SU-DHL-6 (cell line): ENCODE measurements around the gene C9orf57.

Experiments used
- H2AFZ ChIP-seq: fragments of 200-600 bp; sonication (generic); 2 replicates; pipeline ENCODE4 v1.6.1; 2014; ENCODE audit warnings: low read depth, mild to moderate bottlenecking, moderate library complexity, mixed read lengths, antibody characterized with exemption, low read length; ENCODE audit not compliant: severe bottlenecking
- H3F3A ChIP-seq: fragments of 200-600 bp; shearing (Covaris generic); 2 replicates; pipeline ENCODE4 v1.6.0; 2016; ENCODE audit warnings: antibody characterized with exemption, mild to moderate bottlenecking; ENCODE audit not compliant: insufficient read depth
- H3K27ac ChIP-seq: fragments of 200-600 bp; sonication (generic); 2 replicates; pipeline ENCODE4 v1.5.1; 2016; ENCODE audit warnings: low read depth, mild to moderate bottlenecking, low read length, moderate library complexity, mixed read lengths
- H3K27me3 ChIP-seq: fragments of 200-600 bp; sonication (generic), shearing (Covaris generic); 2 replicates; pipeline ENCODE4 v1.6.0; 2014; ENCODE audit warnings: mild to moderate bottlenecking, low read length
- H3K36me3 ChIP-seq: fragments of 200-600 bp; sonication (generic); 2 replicates; pipeline ENCODE4 v1.6.1; 2014; ENCODE audit warnings: mild to moderate bottlenecking, low read length, mixed read lengths
- H3K4me2 ChIP-seq: fragments of 300-600, 200-600 bp; shearing (Covaris generic), sonication (generic); 2 replicates; pipeline ENCODE4 v1.6.0; 2014; ENCODE audit warnings: low read length, low read depth, mild to moderate bottlenecking; ENCODE audit not compliant: poor library complexity, severe bottlenecking
- H3K4me3 ChIP-seq: fragments of 200-600 bp; sonication (generic); 2 replicates; pipeline ENCODE4 v1.5.1; 2014; ENCODE audit warnings: antibody characterized with exemption, low read length, mild to moderate bottlenecking, mixed read lengths; ENCODE audit not compliant: insufficient read depth, poor library complexity, severe bottlenecking
- H3K79me2 ChIP-seq: fragments of 200-600 bp; sonication (generic); 2 replicates; pipeline ENCODE4 v1.6.1; 2014; ENCODE audit warnings: mild to moderate bottlenecking, low read length, moderate library complexity; ENCODE audit not compliant: insufficient read depth
- H3K9ac ChIP-seq: fragments of 200-600 bp; sonication (generic); 2 replicates; pipeline ENCODE4 v1.7.0; 2014; ENCODE audit warnings: mild to moderate bottlenecking, low read length
- H3K9me2 ChIP-seq: fragments of 200-600 bp; sonication (generic); replicated peaks from 2 replicates; pipeline ENCODE4 v1.6.1; 2014; ENCODE audit warnings: low read length; ENCODE audit not compliant: insufficient read depth
- H3K9me3 ChIP-seq: fragments of 200-600 bp; sonication (generic); 2 replicates; pipeline ENCODE4 v1.6.1; 2014; ENCODE audit warnings: low read length, mixed read lengths; ENCODE audit not compliant: insufficient read depth
- H4K20me1 ChIP-seq: fragments of 200-600 bp; sonication (generic); 2 replicates; pipeline ENCODE4 v1.6.1; 2014; ENCODE audit warnings: low read depth, mild to moderate bottlenecking, antibody characterized with exemption, low read length, moderate library complexity, mixed read lengths
- EZH2phosphoT487 ChIP-seq: fragments of 200-600 bp; sonication (generic), shearing (Covaris generic); conservative IDR thresholded peaks from 2 replicates; pipeline ENCODE4 v1.6.1; 2018; ENCODE audit warnings: mild to moderate bottlenecking, antibody characterized with exemption, low read length, moderate library complexity, mixed read lengths
- TF ChIP-seq, protein P1 (sequence below): fragments of 200-600 bp; sonication (generic); IDR thresholded peaks from one replicate; pipeline ENCODE4 v1.5.1; 2017; ENCODE audit warnings: antibody characterized with exemption, mild to moderate bottlenecking, low read length, moderate library complexity; ENCODE audit not compliant: insufficient read depth, poor library complexity, severe bottlenecking

Gene C9orf57

DNA sequence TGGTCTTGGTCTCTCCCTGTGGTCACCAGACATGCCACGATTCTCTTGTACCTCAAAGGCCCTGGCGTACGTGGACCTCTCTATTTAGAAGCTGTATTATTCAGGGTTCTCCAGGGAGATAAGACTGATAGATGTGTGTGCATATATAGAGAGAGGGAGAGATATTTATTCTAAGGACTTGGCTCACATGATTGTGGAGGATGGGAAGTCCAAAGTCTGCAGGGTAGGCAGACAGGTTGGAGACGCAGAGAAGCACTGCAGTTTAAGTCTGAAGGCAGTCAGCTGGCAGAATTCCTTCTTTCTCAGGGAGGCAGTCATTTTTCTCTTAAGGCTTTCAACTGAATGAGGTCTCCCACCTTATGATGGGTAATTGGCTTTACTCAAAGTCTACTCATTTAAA lies 16.3 kb downstream of the C9orf57 start:
- Histone ChIP-seq H2AFZ (no peak overlapping the region), H3K36me3 (no peaks in the 10 kb centered on the region), H3K9ac (no peak overlapping the region), H3K27me3 (no peaks in the 10 kb centered on the region), H3F3A (no peaks in the 10 kb centered on the region), H3K9me3 (no peaks in the 10 kb centered on the region), H3K9me2 (no peaks in the 10 kb centered on the region), H3K79me2 (no peaks in the 10 kb centered on the region), H3K4me2 (no peak overlapping the region), H3K4me3 (no peak overlapping the region), H4K20me1 (no peaks in the 10 kb centered on the region), H3K27ac (no peak overlapping the region)
- TF ChIP-seq, protein P1, sequence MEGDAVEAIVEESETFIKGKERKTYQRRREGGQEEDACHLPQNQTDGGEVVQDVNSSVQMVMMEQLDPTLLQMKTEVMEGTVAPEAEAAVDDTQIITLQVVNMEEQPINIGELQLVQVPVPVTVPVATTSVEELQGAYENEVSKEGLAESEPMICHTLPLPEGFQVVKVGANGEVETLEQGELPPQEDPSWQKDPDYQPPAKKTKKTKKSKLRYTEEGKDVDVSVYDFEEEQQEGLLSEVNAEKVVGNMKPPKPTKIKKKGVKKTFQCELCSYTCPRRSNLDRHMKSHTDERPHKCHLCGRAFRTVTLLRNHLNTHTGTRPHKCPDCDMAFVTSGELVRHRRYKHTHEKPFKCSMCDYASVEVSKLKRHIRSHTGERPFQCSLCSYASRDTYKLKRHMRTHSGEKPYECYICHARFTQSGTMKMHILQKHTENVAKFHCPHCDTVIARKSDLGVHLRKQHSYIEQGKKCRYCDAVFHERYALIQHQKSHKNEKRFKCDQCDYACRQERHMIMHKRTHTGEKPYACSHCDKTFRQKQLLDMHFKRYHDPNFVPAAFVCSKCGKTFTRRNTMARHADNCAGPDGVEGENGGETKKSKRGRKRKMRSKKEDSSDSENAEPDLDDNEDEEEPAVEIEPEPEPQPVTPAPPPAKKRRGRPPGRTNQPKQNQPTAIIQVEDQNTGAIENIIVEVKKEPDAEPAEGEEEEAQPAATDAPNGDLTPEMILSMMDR: no peak
- TF ChIP-seq EZH2phosphoT487: no peak

DNA sequence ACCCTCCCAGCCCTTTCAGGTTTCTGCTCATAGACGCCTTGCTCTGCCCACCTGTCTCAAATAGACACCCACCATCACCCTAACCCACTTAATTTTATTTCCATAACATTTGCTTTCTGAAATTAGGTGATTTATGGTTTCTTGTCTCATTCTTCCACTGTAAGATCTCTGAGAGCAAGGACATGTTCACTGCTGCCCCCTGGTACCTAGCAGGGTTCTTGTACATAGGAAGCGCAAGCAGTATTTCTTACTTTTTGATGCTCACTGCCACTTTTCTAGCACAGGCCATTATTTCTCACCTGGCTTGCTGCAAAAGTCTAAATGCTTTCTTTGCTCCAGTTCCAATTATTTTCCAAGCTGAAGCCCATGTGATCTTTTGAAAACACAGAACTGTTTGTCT lies 16.8 kb downstream of the C9orf57 start:
- Histone ChIP-seq H3K9me2 (no peaks in the 10 kb centered on the region), H3K4me3 (no peak overlapping the region), H3K36me3 (no peaks in the 10 kb centered on the region), H3K79me2 (no peaks in the 10 kb centered on the region), H3K9me3 (no peaks in the 10 kb centered on the region), H3K4me2 (no peak overlapping the region), H2AFZ (no peak overlapping the region), H4K20me1 (no peaks in the 10 kb centered on the region), H3K9ac (no peak overlapping the region), H3F3A (no peaks in the 10 kb centered on the region), H3K27ac (no peak overlapping the region), H3K27me3 (no peaks in the 10 kb centered on the region)
- TF ChIP-seq, protein P1: no peak
- TF ChIP-seq EZH2phosphoT487: no peak

DNA sequence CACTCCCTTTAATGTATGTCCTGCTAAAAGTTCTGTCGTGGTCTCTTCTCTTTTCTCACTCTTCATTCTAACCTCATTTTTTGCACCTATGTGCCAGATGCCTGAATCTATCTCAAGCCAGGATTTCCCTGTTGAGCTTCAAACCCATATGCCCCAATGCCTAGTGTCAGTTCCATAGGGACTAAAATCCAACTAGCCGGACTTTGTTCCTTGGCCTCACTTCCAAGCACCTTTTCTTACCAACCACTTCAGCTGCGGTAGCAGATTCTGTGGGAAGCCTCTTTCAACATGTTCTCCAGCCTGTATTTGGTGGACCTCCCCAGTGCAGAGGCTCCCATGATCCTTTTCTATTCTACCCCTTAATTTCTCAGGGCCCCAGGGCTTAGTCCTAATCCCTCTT lies 17.5 kb downstream of the C9orf57 start:
- H4K20me1 ChIP-seq: no peaks in the 10 kb centered on the region
- no peaks in the 10 kb centered on the region for H3K36me3 ChIP-seq
- H3F3A ChIP-seq: no peaks in the 10 kb centered on the region
- no peaks in the 10 kb centered on the region for H3K9me3 ChIP-seq
- no peaks in the 10 kb centered on the region for H3K79me2 ChIP-seq
- H3K4me2 ChIP-seq: no peak overlapping the region
- H3K9ac ChIP-seq: no peak overlapping the region
- no peak overlapping the region for H3K4me3 ChIP-seq
- no peaks in the 10 kb centered on the region for H3K9me2 ChIP-seq
- no peak for TF ChIP-seq EZH2phosphoT487
- TF ChIP-seq, protein P1: no peak
- no peak overlapping the region for H3K27ac ChIP-seq
- no peaks in the 10 kb centered on the region for H3K27me3 ChIP-seq
- no peak overlapping the region for H2AFZ ChIP-seq
